Measurements from ENCODE around the gene HNF4A. TPM values are rescaled to one million over a fixed set of nuclear protein-coding genes. Genes with fewer than 3 reads are reported as not detected.

Gene HNF4A
- polyA plus RNA-seq, 3 donors, result 49.8 to 73.1 (median 69.0) TPM

GRCh38 chr20:44418069-44418905, 62.8 kb downstream of the HNF4A start:
- DNase-seq, result no peak

GRCh38 chr20:44419131-44419844, 63.8 kb downstream of the HNF4A start:
- DNase-seq, result no peak

- no peak for DNase-seq
Measured at GRCh38 chr20:44420497-44420896, 65.0 kb downstream of the HNF4A start.

- no peak for DNase-seq
Measured at GRCh38 chr20:44422083-44422482, 66.6 kb downstream of the HNF4A start.

GRCh38 chr20:44423480-44423879, 68.0 kb downstream of the HNF4A start:
- no peak for DNase-seq

GRCh38 chr20:44424039-44424495, 68.6 kb downstream of the HNF4A start:
- no peak for DNase-seq

GRCh38 chr20:44425923-44426322, 70.4 kb downstream of the HNF4A start:
- DNase-seq, result no peak

GRCh38 chr20:44426879-44427790, 71.6 kb downstream of the HNF4A start:
- DNase-seq, result no peak

- DNase-seq, result no peak
Measured at GRCh38 chr20:44427804-44428173, 72.3 kb downstream of the HNF4A start.

GRCh38 chr20:44428174-44429016, 72.9 kb downstream of the HNF4A start:
- no peak for DNase-seq

- no peak for DNase-seq
Measured at GRCh38 chr20:44429017-44429339, 73.5 kb downstream of the HNF4A start.

GRCh38 chr20:44429419-44430269, 74.1 kb downstream of the HNF4A start:
- DNase-seq, result no peak

GRCh38 chr20:44430270-44431065, 75.0 kb downstream of the HNF4A start:
- DNase-seq, result no peak

GRCh38 chr20:44431118-44431501, 75.6 kb downstream of the HNF4A start:
- no peak for DNase-seq

GRCh38 chr20:44431502-44432234, 76.2 kb downstream of the HNF4A start:
- DNase-seq, result no peak

GRCh38 chr20:44432618-44433577, 77.4 kb downstream of the HNF4A start:
- no peak for DNase-seq

GRCh38 chr20:44433751-44434538, 78.4 kb downstream of the HNF4A start:
- DNase-seq, result no peak
